ENCODE measurements around the gene HJURP.

The HJURP gene

DNA sequence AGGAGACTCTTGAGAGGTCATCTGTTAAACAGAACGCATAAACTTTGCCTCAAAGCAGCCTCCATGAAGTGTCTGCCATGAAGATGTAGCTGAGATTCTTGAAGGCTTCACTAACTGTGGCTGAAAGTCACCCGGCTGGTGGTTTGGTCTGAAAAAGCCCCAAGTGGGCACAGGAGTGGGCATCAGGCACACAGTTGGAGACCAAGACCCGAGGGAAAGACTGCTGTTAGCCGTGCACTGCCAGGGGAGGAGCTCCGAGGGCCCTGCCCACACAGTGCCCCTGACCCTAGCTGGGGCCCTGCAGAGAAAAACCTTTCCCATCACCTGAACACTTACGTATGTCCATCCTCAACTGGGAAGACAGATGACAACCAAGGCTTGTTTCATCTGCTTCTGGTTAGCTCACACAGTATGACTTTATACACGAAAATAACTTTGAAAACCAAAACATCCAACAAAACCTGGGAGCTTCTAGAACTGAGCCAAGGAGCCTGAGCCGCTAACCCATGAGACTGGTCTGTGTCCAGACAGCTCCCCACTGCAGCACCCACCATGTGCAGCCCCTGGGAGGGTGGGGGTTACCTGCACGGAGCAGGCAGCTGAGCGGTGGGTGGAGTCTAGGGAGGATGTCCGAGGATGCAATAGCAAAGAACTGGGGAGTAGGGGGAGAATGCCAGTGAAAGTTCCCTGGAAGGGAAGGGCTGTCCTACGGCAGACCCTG lies 15.4 kb downstream of the HJURP start:
- in situ Hi-C loops (cut with MboI; ENCODE audit: low sequenced_read_pairs, unreplicated experiment): no loop called here
- TF ChIP-seq, protein P1, sequence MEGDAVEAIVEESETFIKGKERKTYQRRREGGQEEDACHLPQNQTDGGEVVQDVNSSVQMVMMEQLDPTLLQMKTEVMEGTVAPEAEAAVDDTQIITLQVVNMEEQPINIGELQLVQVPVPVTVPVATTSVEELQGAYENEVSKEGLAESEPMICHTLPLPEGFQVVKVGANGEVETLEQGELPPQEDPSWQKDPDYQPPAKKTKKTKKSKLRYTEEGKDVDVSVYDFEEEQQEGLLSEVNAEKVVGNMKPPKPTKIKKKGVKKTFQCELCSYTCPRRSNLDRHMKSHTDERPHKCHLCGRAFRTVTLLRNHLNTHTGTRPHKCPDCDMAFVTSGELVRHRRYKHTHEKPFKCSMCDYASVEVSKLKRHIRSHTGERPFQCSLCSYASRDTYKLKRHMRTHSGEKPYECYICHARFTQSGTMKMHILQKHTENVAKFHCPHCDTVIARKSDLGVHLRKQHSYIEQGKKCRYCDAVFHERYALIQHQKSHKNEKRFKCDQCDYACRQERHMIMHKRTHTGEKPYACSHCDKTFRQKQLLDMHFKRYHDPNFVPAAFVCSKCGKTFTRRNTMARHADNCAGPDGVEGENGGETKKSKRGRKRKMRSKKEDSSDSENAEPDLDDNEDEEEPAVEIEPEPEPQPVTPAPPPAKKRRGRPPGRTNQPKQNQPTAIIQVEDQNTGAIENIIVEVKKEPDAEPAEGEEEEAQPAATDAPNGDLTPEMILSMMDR (IDR thresholded peaks at IDR 0.05; ENCODE audit: borderline replicate concordance, control extremely low read depth, extremely low read depth, insufficient read depth, missing control alignments): no peak

DNA sequence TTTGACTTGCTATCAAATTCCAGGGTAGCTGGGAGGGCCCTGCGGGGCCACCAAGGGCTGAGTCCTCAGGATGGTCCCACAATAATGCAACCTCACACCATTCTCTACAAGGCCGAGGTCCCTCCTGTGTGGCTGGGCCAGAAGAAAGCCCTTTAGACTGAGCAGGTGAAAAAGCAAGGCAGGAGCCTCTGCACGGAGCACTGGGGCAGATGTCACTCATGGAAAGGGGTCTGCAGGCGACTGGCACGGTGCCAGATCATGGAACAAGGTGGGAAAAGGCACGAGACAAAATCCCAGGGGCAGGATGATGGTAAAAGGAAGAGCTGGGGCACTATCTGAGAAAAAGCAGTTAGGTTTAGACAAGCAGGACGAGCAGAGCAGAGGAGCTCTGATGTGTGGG lies 16.1 kb downstream of the HJURP start:
- TF ChIP-seq, protein P1 (IDR thresholded peaks at IDR 0.05; ENCODE audit: borderline replicate concordance, control extremely low read depth, extremely low read depth, insufficient read depth, missing control alignments): no peak
- DNase-seq (ENCODE audit: low spot score): no peak
- in situ Hi-C loops (cut with MboI; ENCODE audit: low sequenced_read_pairs, unreplicated experiment): no loop called here

More for the DNA sequence above, 15.4 kb downstream of the HJURP start:
- no peak for DNase-seq (ENCODE audit: low spot score)

DNA sequence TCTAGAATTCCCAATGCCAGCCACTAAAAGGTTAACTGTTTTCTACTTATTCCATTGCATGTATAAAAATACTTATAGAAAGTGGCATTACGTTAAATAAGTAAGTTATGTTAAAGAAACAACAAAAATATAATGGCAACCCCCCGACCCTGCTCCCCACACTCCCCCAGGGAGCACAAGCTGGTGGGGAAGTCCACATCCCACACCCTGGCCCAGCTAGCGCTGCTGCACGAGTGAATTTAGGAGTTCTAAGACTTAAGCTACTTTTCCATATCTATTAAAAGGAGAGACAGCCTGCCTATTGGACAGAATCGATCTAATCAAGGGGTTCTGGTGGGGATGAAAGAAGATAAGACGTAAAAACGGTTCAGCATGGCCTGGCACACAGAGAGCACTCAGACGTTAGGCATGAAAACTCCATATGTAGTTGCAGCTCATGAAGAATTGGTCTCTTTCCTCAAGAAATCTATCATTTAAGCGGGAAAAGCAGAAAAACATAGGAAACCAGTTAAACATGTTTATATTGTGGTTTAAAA lies 16.6 kb downstream of the HJURP start:
- no peak for DNase-seq (ENCODE audit: low spot score)
- TF ChIP-seq, protein P1 (IDR thresholded peaks at IDR 0.05; ENCODE audit: borderline replicate concordance, control extremely low read depth, extremely low read depth, insufficient read depth, missing control alignments): no peak
- in situ Hi-C loops (cut with MboI; ENCODE audit: low sequenced_read_pairs, unreplicated experiment): no loop called here

DNA sequence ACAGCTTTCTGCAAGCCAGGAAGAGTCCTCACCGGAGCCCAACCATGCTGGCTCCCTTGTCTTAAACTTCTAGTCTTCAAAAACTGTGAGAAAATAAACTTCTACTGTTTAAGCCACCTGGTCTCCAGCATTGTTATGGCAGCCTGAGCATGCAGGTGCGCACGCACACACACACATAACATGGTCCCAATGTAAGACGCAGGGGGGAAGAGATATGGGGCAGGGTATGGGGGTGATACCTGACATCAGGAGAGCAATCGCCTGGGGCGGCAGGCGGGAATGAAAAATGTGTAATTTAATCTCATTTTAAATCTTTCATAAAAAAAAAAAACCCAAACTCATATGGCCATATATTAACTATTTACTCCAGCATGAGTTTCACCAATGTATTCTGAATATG lies 18.0 kb downstream of the HJURP start:
- TF ChIP-seq, protein P1 (IDR thresholded peaks at IDR 0.05; ENCODE audit: borderline replicate concordance, control extremely low read depth, extremely low read depth, insufficient read depth, missing control alignments): no peak
- in situ Hi-C loops (cut with MboI; ENCODE audit: low sequenced_read_pairs, unreplicated experiment): no loop called here

DNA sequence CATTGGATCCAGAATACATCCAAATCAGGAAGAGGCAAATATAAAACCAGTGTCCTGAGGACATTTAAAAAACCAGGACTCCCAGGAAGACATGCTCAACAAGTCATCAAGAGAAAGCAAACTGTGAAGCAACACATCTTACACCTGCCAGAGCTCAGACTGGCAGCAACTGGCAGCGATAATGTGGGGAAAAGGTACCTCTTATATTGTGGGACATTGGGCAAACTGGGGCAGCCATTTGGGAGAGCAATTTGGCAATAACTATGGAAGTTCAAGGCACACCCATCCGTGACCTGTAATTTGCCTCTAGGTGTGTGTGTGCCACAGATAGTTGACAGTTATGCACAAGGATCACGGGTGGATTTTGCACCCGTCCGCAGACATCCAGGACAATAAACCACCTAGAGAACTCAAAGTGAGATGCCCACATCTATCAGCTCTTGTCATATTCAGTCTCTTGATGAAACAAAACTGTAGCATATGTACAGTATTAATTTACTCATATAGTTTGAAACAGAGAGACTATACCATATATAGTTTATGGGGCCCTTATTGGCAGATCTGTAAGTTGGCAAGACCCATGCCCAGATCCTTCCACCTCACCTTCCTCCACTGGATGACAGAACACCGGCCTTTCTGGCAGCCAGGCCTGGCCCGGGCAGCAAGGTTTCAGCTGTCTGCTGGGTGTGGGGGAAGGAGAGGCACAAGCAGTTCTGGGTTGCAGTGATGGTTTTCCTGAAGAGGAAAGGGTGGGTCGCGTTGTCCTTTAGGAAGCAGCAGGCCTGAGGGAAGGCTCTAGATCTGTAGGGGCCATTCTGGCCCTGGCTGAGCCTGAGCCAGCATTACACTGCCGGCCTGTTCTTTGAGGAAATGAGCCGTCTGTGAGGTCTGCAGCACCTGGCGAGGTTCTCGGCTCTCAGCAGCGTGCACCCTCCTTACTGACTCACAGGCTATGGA lies 18.8 kb downstream of the HJURP start:
- DNase-seq (ENCODE audit: low spot score): no peak
- TF ChIP-seq, protein P1 (IDR thresholded peaks at IDR 0.05; ENCODE audit: borderline replicate concordance, control extremely low read depth, extremely low read depth, insufficient read depth, missing control alignments): no peak
- in situ Hi-C loops (cut with MboI; ENCODE audit: low sequenced_read_pairs, unreplicated experiment): no loop called here

More for the DNA sequence above, 18.0 kb downstream of the HJURP start:
- DNase-seq (ENCODE audit: low spot score): no peak

DNA sequence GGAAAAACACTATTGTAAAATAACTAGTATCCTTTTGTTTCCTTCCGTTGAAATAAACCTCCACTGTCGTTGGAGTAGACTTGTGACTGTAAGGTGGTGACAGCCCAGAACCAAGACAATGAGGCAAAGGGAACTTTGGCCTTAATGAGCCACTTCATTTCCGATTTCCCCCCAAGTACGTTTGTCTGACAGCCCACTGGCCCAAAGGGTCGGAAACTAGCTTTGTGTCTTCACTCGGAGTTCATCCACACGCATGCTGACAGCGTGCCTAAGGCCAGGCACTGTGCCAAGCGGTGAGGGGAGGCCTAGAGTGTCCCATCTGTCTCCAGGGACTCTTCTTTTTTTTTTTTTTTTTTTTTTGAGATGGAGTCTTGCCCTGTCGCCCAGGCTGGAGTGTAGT lies 21.0 kb downstream of the HJURP start:
- no peak for DNase-seq (ENCODE audit: low spot score)
- TF ChIP-seq, protein P1 (IDR thresholded peaks at IDR 0.05; ENCODE audit: borderline replicate concordance, control extremely low read depth, extremely low read depth, insufficient read depth, missing control alignments): no peak
- in situ Hi-C loops (cut with MboI; ENCODE audit: low sequenced_read_pairs, unreplicated experiment): no loop called here

All from GM13976 (cell line).